22Rv1 (cell line): ENCODE data around the gene TTC32.

ENCODE experiments used
- ZFX ChIP-seq: fragments of 450-650 bp; IDR thresholded peaks from 2 replicates; pipeline ENCODE4 v1.6.1; 2017; ENCODE audit warnings: antibody characterized with exemption, borderline replicate concordance
- TF ChIP-seq, protein P1 (sequence below): fragments of 450-650 bp; IDR thresholded peaks from 2 replicates; pipeline ENCODE4 v1.5.1; 2017; ENCODE audit warnings: mild to moderate bottlenecking

DNA sequence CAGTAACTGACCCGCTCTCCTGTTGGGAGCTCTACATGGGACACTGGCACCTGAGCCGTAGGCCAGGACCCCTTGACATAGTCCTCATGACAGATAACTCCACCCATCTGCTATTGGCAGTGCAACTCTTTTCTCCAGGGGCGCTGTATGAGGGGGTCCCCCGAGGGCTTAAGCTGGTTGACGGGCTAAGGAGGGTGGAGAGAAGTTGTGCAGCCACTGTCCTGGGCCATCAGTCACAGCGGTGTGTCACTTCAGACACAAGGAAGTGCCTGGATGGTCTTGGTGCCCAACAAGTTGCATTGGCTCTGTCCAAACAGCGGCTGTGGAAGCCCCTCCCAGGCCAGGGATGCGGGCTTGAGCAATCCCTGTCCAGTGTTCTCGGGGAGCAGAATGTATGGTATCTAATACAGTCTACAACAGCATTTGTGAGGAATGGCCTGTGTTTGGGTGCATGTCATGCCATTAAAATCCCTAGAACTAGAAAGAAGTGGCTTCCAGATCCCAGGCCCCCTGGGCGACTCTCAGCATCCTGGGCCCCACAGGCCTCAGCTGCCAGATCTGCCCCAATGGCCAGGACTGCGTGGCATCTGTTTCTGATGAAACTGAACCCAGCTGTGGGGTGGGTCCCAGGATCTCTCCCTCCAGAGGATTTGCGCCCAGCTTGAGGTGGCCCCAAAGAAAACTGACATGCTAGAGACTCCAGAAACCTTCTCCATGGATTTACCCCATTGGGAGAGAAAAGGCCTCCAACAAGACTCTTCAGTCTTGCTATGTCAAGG, 23.3 kb downstream of the TTC32 start:
- TF ChIP-seq, protein P1, sequence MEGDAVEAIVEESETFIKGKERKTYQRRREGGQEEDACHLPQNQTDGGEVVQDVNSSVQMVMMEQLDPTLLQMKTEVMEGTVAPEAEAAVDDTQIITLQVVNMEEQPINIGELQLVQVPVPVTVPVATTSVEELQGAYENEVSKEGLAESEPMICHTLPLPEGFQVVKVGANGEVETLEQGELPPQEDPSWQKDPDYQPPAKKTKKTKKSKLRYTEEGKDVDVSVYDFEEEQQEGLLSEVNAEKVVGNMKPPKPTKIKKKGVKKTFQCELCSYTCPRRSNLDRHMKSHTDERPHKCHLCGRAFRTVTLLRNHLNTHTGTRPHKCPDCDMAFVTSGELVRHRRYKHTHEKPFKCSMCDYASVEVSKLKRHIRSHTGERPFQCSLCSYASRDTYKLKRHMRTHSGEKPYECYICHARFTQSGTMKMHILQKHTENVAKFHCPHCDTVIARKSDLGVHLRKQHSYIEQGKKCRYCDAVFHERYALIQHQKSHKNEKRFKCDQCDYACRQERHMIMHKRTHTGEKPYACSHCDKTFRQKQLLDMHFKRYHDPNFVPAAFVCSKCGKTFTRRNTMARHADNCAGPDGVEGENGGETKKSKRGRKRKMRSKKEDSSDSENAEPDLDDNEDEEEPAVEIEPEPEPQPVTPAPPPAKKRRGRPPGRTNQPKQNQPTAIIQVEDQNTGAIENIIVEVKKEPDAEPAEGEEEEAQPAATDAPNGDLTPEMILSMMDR, result no peak
- TF ChIP-seq ZFX, result no peak
